ENCODE measurements around the gene CTIF.

Gene CTIF

GRCh38 chr18:48835119-48835518 is 296.3 kb downstream of the CTIF start:
- DNase-seq (ENCODE audit: insufficient read length) (no peak), FAIRE-seq (no peak)
- TF ChIP-seq POLR2A (IDR thresholded peaks at IDR 0.05; ENCODE audit: low read depth, low read length) = no peak
- TF ChIP-seq TAF1 (IDR thresholded peaks at IDR 0.05; ENCODE audit: borderline replicate concordance, low read depth, low read length) = no peak
- no peak; the same call in 1 of the 2 replicates for TF ChIP-seq POLR2AphosphoS5 (IDR thresholded peaks at IDR 0.05; ENCODE audit: low read depth, low read length)

DNA sequence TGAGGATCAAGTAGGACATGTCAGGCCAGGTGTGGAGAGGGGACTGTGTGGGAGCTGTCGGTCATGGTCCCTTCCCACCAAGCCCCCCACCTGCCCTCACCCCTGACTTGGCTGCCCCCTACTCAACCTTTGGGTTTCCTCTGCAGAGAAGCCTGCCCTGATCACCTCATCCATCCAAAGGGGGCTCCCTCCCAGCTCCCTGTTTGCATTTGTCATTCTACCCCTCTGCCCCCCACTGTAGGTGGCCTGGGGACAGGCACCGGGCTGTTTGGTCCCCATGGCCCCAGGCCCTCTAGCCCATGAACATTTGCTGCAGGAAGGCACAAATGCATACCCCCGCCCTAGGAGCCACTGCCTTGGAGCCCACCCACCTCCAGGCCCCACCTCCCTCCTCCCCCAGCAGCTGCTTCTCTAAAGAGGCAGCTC is 296.9 kb downstream of the CTIF start:
- TF ChIP-seq POLR2AphosphoS5 (IDR thresholded peaks at IDR 0.05; ENCODE audit: low read depth, low read length) = no peak
- TF ChIP-seq POLR2A (IDR thresholded peaks at IDR 0.05; ENCODE audit: low read depth, low read length) = no peak
- TF ChIP-seq TAF1 (IDR thresholded peaks at IDR 0.05; ENCODE audit: borderline replicate concordance, low read depth, low read length) = no peak
- DNase-seq (ENCODE audit: insufficient read length) = no peak
- FAIRE-seq = no peak

- TF ChIP-seq TAF1 (IDR thresholded peaks at IDR 0.05; ENCODE audit: borderline replicate concordance, low read depth, low read length) (no peak), POLR2A (IDR thresholded peaks at IDR 0.05; ENCODE audit: low read depth, low read length) (no peak), POLR2AphosphoS5 (IDR thresholded peaks at IDR 0.05; ENCODE audit: low read depth, low read length) (no peak)
- FAIRE-seq (no peak), DNase-seq (ENCODE audit: insufficient read length) (no peak)
Observed at GRCh38 chr18:48836231-48836805, 297.5 kb downstream of the CTIF start.

DNA sequence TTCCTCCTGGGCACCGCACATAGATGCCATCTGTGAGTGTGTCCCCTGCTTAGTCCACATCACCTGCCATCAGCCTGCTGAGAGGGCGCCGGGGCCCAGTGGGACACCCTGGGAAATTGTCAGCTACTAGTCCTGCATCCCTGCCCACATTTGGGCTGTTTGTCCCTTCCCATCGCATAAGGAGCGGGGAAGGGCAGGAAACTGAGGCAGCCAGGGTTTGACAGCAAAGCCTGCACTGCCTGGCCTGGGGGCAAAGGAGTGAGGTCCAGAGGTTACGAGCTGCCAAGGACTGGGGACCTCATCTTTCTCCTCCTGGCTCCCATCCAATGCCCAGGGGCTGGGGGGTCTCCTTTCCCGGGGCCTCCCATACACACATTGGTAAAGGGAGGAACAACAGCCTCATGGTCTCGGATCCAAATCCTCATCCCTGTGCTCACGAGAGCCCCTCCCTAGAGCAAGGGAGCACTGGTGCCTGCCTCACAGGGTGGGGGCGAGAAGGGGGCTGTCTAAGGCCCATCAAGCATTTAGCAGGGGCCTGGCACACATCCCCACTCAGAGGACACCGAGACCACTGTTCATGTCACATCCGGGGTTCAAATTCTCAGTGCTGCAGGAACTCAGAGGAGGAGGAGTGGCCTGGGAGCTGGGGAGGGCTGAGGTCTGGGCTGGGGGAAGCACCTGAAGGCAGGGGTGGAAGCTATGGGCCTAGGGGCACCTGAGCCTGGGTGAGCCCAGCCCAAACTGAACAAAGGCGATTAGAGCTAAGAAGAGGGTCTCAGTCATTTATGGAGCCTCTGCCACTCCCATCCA is 298.2 kb downstream of the CTIF start:
- TF ChIP-seq TAF1 (IDR thresholded peaks at IDR 0.05; ENCODE audit: borderline replicate concordance, low read depth, low read length) = no peak
- no peak for TF ChIP-seq POLR2AphosphoS5 (IDR thresholded peaks at IDR 0.05; ENCODE audit: low read depth, low read length)
- no peak for TF ChIP-seq POLR2A (IDR thresholded peaks at IDR 0.05; ENCODE audit: low read depth, low read length)
- no peak for FAIRE-seq
- no peak for DNase-seq (ENCODE audit: insufficient read length)

DNA sequence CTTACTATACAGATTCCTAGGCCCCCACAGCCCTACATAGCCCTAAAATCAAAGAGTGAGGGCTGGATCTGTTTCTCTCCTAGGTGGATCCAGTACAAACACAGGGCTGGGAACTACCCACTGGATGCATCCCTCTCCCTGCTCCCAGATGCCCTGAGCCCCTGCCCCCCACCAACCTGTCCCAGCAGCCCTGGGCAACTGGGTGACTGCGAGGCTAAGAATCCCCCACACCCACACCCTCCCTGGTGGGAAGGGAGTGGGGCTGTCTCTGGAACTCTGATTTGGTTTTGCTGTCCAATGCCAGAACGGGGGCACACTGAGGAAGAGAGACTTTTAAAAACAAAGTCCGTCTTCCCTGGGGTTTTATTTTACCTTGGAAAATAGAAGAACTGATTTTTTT is 298.8 kb downstream of the CTIF start:
- FAIRE-seq = no peak
- DNase-seq (ENCODE audit: insufficient read length) = no peak

DNA sequence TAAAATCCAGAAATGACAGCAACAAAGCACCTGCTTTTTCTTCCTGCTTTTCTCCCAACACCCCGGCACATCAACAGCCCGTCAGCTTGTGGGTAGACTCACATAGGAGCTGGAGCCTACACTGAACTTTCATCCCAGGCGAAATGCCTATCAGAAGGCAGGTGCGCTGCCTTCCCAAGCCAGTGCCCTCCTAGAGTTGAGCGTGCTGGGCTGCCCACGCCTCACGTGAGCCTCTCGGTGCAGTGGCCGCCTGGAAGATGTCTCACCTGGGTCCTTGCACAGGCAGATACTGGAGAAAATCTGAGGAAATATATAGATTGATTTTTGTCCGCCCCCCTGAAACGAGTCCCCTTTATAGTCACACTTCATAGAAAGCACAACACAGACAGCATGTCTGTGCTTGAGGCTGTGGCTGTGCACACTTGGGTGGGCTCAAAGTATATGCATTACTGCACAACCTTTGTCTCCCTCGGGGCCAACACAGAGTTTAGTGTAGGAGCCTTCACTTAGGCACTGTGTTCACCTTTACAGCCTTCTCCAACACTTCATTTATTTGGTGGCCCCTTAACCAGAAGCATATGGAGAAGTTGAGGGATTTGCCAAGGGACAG is 299.4 kb downstream of the CTIF start:
- no peak for FAIRE-seq
- no peak for DNase-seq (ENCODE audit: insufficient read length)
- no peak for TF ChIP-seq TAF1 (IDR thresholded peaks at IDR 0.05; ENCODE audit: borderline replicate concordance, low read depth, low read length)
- TF ChIP-seq POLR2AphosphoS5 (IDR thresholded peaks at IDR 0.05; ENCODE audit: low read depth, low read length) = no peak
- no peak for TF ChIP-seq POLR2A (IDR thresholded peaks at IDR 0.05; ENCODE audit: low read depth, low read length)

More for the DNA sequence above, 298.8 kb downstream of the CTIF start:
- TF ChIP-seq POLR2A (IDR thresholded peaks at IDR 0.05; ENCODE audit: low read depth, low read length) = no peak
- no peak for TF ChIP-seq TAF1 (IDR thresholded peaks at IDR 0.05; ENCODE audit: borderline replicate concordance, low read depth, low read length)
- TF ChIP-seq POLR2AphosphoS5 (IDR thresholded peaks at IDR 0.05; ENCODE audit: low read depth, low read length) = no peak

GRCh38 chr18:48838921-48839818 is 300.3 kb downstream of the CTIF start:
- FAIRE-seq (no peak), DNase-seq (ENCODE audit: insufficient read length) (no peak)
- TF ChIP-seq TAF1 (IDR thresholded peaks at IDR 0.05; ENCODE audit: borderline replicate concordance, low read depth, low read length) (no peak), POLR2AphosphoS5 (IDR thresholded peaks at IDR 0.05; ENCODE audit: low read depth, low read length) (no peak), POLR2A (IDR thresholded peaks at IDR 0.05; ENCODE audit: low read depth, low read length) (no peak)

DNA sequence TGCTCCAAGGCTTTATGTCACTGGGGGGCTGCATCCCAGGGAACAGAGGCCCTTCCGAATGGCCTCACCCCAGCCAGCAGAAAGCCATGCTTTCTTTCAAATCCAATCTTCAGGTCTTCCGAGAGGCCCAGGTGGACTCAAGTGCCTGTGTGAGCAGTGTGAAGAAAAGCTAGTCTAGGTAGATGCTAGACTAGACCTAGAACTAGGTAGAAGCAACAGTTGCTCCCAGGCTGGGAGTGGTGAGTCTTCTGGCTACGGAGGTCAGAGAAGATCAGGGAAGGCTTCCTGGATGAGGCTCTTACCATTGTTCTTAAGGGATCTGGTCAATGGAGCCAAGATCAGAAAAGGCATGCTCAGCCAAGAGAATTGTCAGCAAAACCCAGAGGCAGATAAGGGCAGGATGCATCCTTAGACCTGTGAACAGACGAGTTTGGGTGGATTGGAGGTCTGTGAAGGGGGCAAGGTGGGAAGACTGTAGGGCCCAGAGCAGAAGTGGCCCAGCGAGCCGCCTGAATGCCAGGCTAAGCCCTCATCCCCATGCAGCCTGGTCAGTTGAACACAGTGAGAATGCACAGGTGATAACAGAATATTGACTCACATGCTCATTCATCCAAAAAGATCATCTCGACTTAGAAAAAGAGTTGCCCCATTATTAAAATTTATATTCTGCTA is 301.1 kb downstream of the CTIF start:
- DNase-seq (ENCODE audit: insufficient read length) (no peak), FAIRE-seq (no peak)
- TF ChIP-seq TAF1 (IDR thresholded peaks at IDR 0.05; ENCODE audit: borderline replicate concordance, low read depth, low read length) (no peak), POLR2A (IDR thresholded peaks at IDR 0.05; ENCODE audit: low read depth, low read length) (no peak), POLR2AphosphoS5 (IDR thresholded peaks at IDR 0.05; ENCODE audit: low read depth, low read length) (no peak)

DNA sequence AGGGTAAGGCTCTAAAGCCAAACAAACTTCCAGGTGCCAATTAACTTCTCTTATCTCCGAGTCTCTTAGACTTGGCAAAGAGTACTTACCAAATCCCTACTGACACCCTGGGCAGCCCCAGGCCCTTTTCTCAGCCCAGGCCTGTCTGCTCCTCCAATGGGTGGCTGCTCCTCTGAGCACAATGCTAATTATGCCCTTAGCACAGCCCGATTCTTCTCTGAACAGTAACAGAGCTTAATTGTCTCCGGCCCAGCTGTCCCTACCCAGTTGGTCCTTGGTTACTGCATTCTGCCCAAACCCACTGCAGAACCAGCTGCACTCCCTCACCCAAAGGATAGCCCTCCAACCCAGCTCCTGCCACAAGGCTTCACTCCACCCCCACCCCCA is 301.7 kb downstream of the CTIF start:
- no peak for FAIRE-seq
- DNase-seq (ENCODE audit: insufficient read length) = no peak

DNA sequence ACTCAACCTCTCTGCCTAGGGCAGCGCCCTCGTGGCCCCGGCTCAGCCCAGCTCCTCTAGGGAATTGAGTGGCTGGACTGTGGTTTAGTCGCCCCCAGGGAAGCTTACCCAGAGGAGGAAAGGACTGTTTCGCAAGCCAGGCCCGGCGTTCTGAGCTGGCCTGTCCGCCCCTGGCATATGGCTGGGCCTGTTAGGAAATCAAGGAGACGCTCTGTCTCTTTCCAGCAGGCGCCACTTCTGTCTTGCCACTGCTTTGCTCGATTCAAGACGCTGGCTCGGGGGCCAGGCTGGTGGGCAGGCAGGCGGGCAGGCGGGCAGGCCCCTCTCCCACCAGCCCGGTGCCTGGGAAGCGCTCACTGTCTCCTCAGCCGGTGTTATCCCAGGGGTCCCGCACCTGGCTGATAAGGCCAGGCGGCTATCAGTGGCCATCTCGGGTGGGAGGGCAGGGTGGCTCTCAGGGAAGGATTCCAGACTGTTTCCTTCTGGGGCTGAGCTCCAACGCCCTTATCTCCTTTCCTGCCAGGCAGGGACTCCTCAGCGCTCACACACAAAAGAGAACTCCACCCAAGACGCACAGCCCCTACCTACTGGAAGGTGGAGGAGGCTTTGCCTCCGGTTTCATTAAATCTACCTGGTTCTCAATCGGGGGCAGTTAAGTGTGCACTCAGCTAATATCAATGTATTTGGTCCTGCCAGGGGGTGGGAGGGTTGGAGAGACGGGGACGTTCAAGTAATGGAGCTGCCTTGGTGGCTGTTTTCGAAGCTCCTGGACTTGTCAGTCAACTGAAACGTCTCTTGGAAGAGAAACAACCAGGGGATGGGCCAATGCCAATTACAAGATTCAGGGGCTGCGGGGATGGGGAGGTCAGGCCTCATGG is 302.8 kb downstream of the CTIF start:
- DNase-seq (ENCODE audit: insufficient read length) = no peak
- no peak for FAIRE-seq
- TF ChIP-seq TAF1 (IDR thresholded peaks at IDR 0.05; ENCODE audit: borderline replicate concordance, low read depth, low read length) (no peak), POLR2AphosphoS5 (IDR thresholded peaks at IDR 0.05; ENCODE audit: low read depth, low read length) (no peak), POLR2A (IDR thresholded peaks at IDR 0.05; ENCODE audit: low read depth, low read length) (no peak)

More for the DNA sequence above, 301.7 kb downstream of the CTIF start:
- TF ChIP-seq TAF1 (IDR thresholded peaks at IDR 0.05; ENCODE audit: borderline replicate concordance, low read depth, low read length) = no peak
- no peak for TF ChIP-seq POLR2A (IDR thresholded peaks at IDR 0.05; ENCODE audit: low read depth, low read length)
- TF ChIP-seq POLR2AphosphoS5 (IDR thresholded peaks at IDR 0.05; ENCODE audit: low read depth, low read length) = no peak
